ENCODE data around the gene PIP5K1B. TPM values are rescaled to one million over a fixed set of nuclear protein-coding genes. Genes with fewer than 3 reads are reported as not detected.

Gene PIP5K1B
- total and polyA plus RNA-seq, 5 donors, result 37.8 to 81.5 (median 67.9) TPM

- WGBS, result 89% methylated on average over 8 of the region's 8 CpGs
- intact Hi-C loops (cut with DNase I), result no loop called here
- ATAC-seq (no peak), DNase-seq (no peak)
- Histone ChIP-seq H3K27ac (ENCODE audit: low read length) (no peak overlapping the region), H3K4me3 (ENCODE audit: low read length) (no peak overlapping the region), H3K9me3 (ENCODE audit: control insufficient read depth, low read length) (no peaks in the 10 kb centered on the region), H3K27me3 (ENCODE audit: control insufficient read depth, insufficient read depth) (no peaks in the 10 kb centered on the region), H3K4me1 (ENCODE audit: control insufficient read depth, insufficient read depth, low read length) (no peaks in the 10 kb centered on the region)
Measured at GRCh38 chr9:69020301-69021145, 315.5 kb downstream of the PIP5K1B start.

GRCh38 chr9:69023650-69024049 is 318.6 kb downstream of the PIP5K1B start:
- no peak overlapping the region for H3K27ac ChIP-seq (ENCODE audit: low read length)
- H3K9me3 ChIP-seq (ENCODE audit: control insufficient read depth, low read length), result no peaks in the 10 kb centered on the region
- DNase-seq (no peak), ATAC-seq (no peak)
- no peak overlapping the region for H3K4me3 ChIP-seq (ENCODE audit: low read length)
- H3K27me3 ChIP-seq (ENCODE audit: control insufficient read depth, insufficient read depth), result no peaks in the 10 kb centered on the region
- 56% methylated on average over 7 of the region's 7 CpGs for WGBS
- intact Hi-C loops (cut with DNase I), result no loop called here
- no peaks in the 10 kb centered on the region for H3K4me1 ChIP-seq (ENCODE audit: control insufficient read depth, insufficient read depth, low read length)

- whole genome bisulfite sequencing, result 55% methylated on average over 5 of the region's 5 CpGs
- Histone ChIP-seq H3K27me3 (ENCODE audit: control insufficient read depth, insufficient read depth) (no peaks in the 10 kb centered on the region), H3K4me3 (ENCODE audit: low read length) (no peak overlapping the region), H3K9me3 (ENCODE audit: control insufficient read depth, low read length) (no peaks in the 10 kb centered on the region), H3K27ac (ENCODE audit: low read length) (no peak overlapping the region), H3K4me1 (ENCODE audit: control insufficient read depth, insufficient read depth, low read length) (no peaks in the 10 kb centered on the region)
- DNase-seq (no peak), ATAC-seq (peak; percentile 66 to 81)
- intact Hi-C loops (cut with DNase I), result no loop called here
Measured at GRCh38 chr9:69027355-69028097, 322.5 kb downstream of the PIP5K1B start.

- Histone ChIP-seq H3K27ac (ENCODE audit: low read length) (no peak overlapping the region), H3K4me1 (ENCODE audit: control insufficient read depth, insufficient read depth, low read length) (no peaks in the 10 kb centered on the region), H3K27me3 (ENCODE audit: control insufficient read depth, insufficient read depth) (no peaks in the 10 kb centered on the region), H3K9me3 (ENCODE audit: control insufficient read depth, low read length) (no peaks in the 10 kb centered on the region), H3K4me3 (ENCODE audit: low read length) (no peak overlapping the region)
- ATAC-seq, result no peak
- intact Hi-C loops (cut with DNase I), result no loop called here
- no peak for DNase-seq
- 89% methylated on average over 2 of the region's 2 CpGs for WGBS
Measured at GRCh38 chr9:69028754-69029153, 323.7 kb downstream of the PIP5K1B start.

- Histone ChIP-seq H3K4me3 (ENCODE audit: low read length) (no peak overlapping the region), H3K4me1 (ENCODE audit: control insufficient read depth, insufficient read depth, low read length) (no peaks in the 10 kb centered on the region), H3K27ac (ENCODE audit: low read length) (no peak overlapping the region), H3K27me3 (ENCODE audit: control insufficient read depth, insufficient read depth) (no peaks in the 10 kb centered on the region), H3K9me3 (ENCODE audit: control insufficient read depth, low read length) (no peaks in the 10 kb centered on the region)
- DNase-seq (no peak), ATAC-seq (no peak)
- intact Hi-C loops (cut with DNase I), result no loop called here
Measured at GRCh38 chr9:69029535-69029934, 324.5 kb downstream of the PIP5K1B start.

- Histone ChIP-seq H3K9me3 (ENCODE audit: control insufficient read depth, low read length) (no peaks in the 10 kb centered on the region), H3K4me1 (ENCODE audit: control insufficient read depth, insufficient read depth, low read length) (peaks cover 3% of the 10 kb centered on the region), H3K27me3 (ENCODE audit: control insufficient read depth, insufficient read depth) (no peaks in the 10 kb centered on the region), H3K4me3 (ENCODE audit: low read length) (no peak overlapping the region), H3K27ac (ENCODE audit: low read length) (no peak overlapping the region)
- intact Hi-C loops (cut with DNase I), result loop anchor here in 1 of 4 donors (5.0 kb wide), 1 partner anchor 449 kb away; no protein-coding TSS in a partner anchor
- DNase-seq (no peak), ATAC-seq (no peak)
- WGBS, result 77% methylated on average over 1 of the region's 1 CpG
Measured at GRCh38 chr9:69030851-69031645, 326.0 kb downstream of the PIP5K1B start.

GRCh38 chr9:69034071-69034470 is 329.0 kb downstream of the PIP5K1B start:
- H3K4me3 ChIP-seq (ENCODE audit: low read length), result no peak overlapping the region
- no peak for ATAC-seq
- DNase-seq, result no peak
- H3K9me3 ChIP-seq (ENCODE audit: control insufficient read depth, low read length), result no peaks in the 10 kb centered on the region
- intact Hi-C loops (cut with DNase I), result loop anchor here in 1 of 4 donors (5.0 kb wide), 1 partner anchor 452 kb away; no protein-coding TSS in a partner anchor
- H3K27me3 ChIP-seq (ENCODE audit: control insufficient read depth, insufficient read depth), result no peaks in the 10 kb centered on the region
- 48% methylated on average over 2 of the region's 2 CpGs for WGBS
- H3K27ac ChIP-seq (ENCODE audit: low read length), result no peak overlapping the region
- H3K4me1 ChIP-seq (ENCODE audit: control insufficient read depth, insufficient read depth, low read length), result peaks cover 3% of the 10 kb centered on the region

- Histone ChIP-seq H3K27ac (ENCODE audit: low read length) (peak within 1 kb of the TSS; percentile 73), H3K4me1 (ENCODE audit: control insufficient read depth, insufficient read depth, low read length) (peaks cover 3% of the 10 kb centered on the region), H3K9me3 (ENCODE audit: control insufficient read depth, low read length) (no peaks in the 10 kb centered on the region), H3K4me3 (ENCODE audit: low read length) (peak within 1 kb of the TSS; percentile 69), H3K27me3 (ENCODE audit: control insufficient read depth, insufficient read depth) (no peaks in the 10 kb centered on the region)
- intact Hi-C loops (cut with DNase I), result no loop called here
- WGBS, result under 1% methylated on average over 75 of the region's 75 CpGs
- ATAC-seq, result peak; percentile 96
- DNase-seq, result peak; percentile 83 to 94 (median 94)
Measured at GRCh38 chr9:69035438-69036308, 330.6 kb downstream of the PIP5K1B start, which contains the start of gene FXN. FXN (plus strand) TSS chr9:69035752; CDS start chr9:69035783, 31 bp downstream.

GRCh38 chr9:69036309-69036708 is 331.3 kb downstream of the PIP5K1B start:
- 6% methylated on average over 14 of the region's 14 CpGs for WGBS
- peak overlapping the region; percentile 73 for H3K27ac ChIP-seq (ENCODE audit: low read length)
- ATAC-seq (peak; percentile 14 to 27), DNase-seq (no peak)
- intact Hi-C loops (cut with DNase I), result no loop called here
- H3K9me3 ChIP-seq (ENCODE audit: control insufficient read depth, low read length), result no peaks in the 10 kb centered on the region
- H3K4me1 ChIP-seq (ENCODE audit: control insufficient read depth, insufficient read depth, low read length), result peaks cover 3% of the 10 kb centered on the region
- H3K4me3 ChIP-seq (ENCODE audit: low read length), result peak overlapping the region; percentile 69
- no peaks in the 10 kb centered on the region for H3K27me3 ChIP-seq (ENCODE audit: control insufficient read depth, insufficient read depth)

- Histone ChIP-seq H3K27me3 (ENCODE audit: control insufficient read depth, insufficient read depth) (no peaks in the 10 kb centered on the region), H3K27ac (ENCODE audit: low read length) (peak overlapping the region; percentile 73), H3K9me3 (ENCODE audit: control insufficient read depth, low read length) (no peaks in the 10 kb centered on the region), H3K4me1 (ENCODE audit: control insufficient read depth, insufficient read depth, low read length) (peaks cover 3% of the 10 kb centered on the region), H3K4me3 (ENCODE audit: low read length) (peak overlapping the region; percentile 69)
- DNase-seq, result no peak
- intact Hi-C loops (cut with DNase I), result no loop called here
- 54% methylated on average over 10 of the region's 10 CpGs for WGBS
- ATAC-seq, result no peak
Measured at GRCh38 chr9:69036799-69037198, 331.8 kb downstream of the PIP5K1B start.
